ENCODE results near the gene SNX11.

The SNX11 gene

GRCh38 chr17:48093341-48094045, 14.1 kb upstream of the SNX11 start:
- Histone ChIP-seq H3K4me1 (ENCODE audit: control insufficient read depth, insufficient read depth, low read length) (peaks cover 8% of the 10 kb centered on the region), H3K27ac (ENCODE audit: extremely low read depth, low read depth, low read length) (no peak overlapping the region), H3K9me3 (ENCODE audit: control insufficient read depth, insufficient read depth, low read depth, low read length) (no peaks in the 10 kb centered on the region), H3K4me3 (ENCODE audit: low read depth, low read length) (no peak overlapping the region), H3K36me3 (ENCODE audit: control insufficient read depth in 2 of 2, insufficient read depth in 1 of 2, low read length in 2 of 2) (peaks cover 22 to 32% of the 10 kb centered on the region in 2 experiments)
- POLR2A ChIA-PET, result interaction anchor here (0.7 kb wide), 2 partner anchors 7 to 362 kb away, joined by 4 to 5 read pairs; no protein-coding TSS in a partner anchor
- peak; percentile 54 for TF ChIP-seq PRDM1 (tag by site-specific recombination; IDR thresholded peaks at IDR 0.05)
- no peak for TF ChIP-seq ZXDB (tag by site-specific recombination; IDR thresholded peaks at IDR 0.05)
- CTCF ChIA-PET, result interaction anchor here (1.4 to 1.5 kb wide), 2 partner anchors 14 to 19 kb away, joined by 4 to 8 read pairs; no protein-coding TSS in a partner anchor

GRCh38 chr17:48095611-48096010, 12.0 kb upstream of the SNX11 start:
- no peak for TF ChIP-seq ELK4 (IDR thresholded peaks at IDR 0.05; ENCODE audit: borderline replicate concordance, low read depth, low read length)
- no peak for TF ChIP-seq ZNF423 (tag by site-specific recombination; IDR thresholded peaks at IDR 0.05)
- TF ChIP-seq ZNF555 (tag by site-specific recombination; conservative IDR thresholded peaks at IDR 0.05), result no peak
- no peak for TF ChIP-seq YY1 (tag by site-specific recombination; IDR thresholded peaks at IDR 0.05)
- no peak for TF ChIP-seq ZNF701 (tag by site-specific recombination; IDR thresholded peaks at IDR 0.05)
- TF ChIP-seq CTCF (tag by site-specific recombination; IDR thresholded peaks at IDR 0.05), result no peak
- no peak for TF ChIP-seq ZNF544 (tag by site-specific recombination; IDR thresholded peaks at IDR 0.05)
- TF ChIP-seq ZNF449 (tag by site-specific recombination; IDR thresholded peaks at IDR 0.05), result no peak
- TF ChIP-seq ZNF426 (tag by site-specific recombination; IDR thresholded peaks at IDR 0.05), result no peak
- TF ChIP-seq ZNF48 (tag by site-specific recombination; IDR thresholded peaks at IDR 0.05), result no peak
- no peak for TF ChIP-seq ZNF248 (tag by site-specific recombination; IDR thresholded peaks at IDR 0.05)
- TF ChIP-seq ZNF324 (tag by site-specific recombination; IDR thresholded peaks at IDR 0.05), result no peak
- no peak for TF ChIP-seq SCRT2 (tag by site-specific recombination; IDR thresholded peaks at IDR 0.05)
- no peak for TF ChIP-seq KLF16 (tag by site-specific recombination; IDR thresholded peaks at IDR 0.05)
- no peak for TF ChIP-seq ZNF433 (tag by site-specific recombination; IDR thresholded peaks at IDR 0.05; ENCODE audit: low read depth)
- no peak for TF ChIP-seq ZNF157 (tag by site-specific recombination; IDR thresholded peaks at IDR 0.05)
- no peak for TF ChIP-seq ZNF488 (tag by site-specific recombination; IDR thresholded peaks at IDR 0.05)
- no peak for TF ChIP-seq SCRT1 (tag by site-specific recombination; IDR thresholded peaks at IDR 0.05; ENCODE audit: borderline replicate concordance)
- Histone ChIP-seq H3K4me1 (ENCODE audit: control insufficient read depth, insufficient read depth, low read length) (peaks cover 11% of the 10 kb centered on the region), H3K36me3 (ENCODE audit: control insufficient read depth in 2 of 2, insufficient read depth in 1 of 2, low read length in 2 of 2) (peaks cover 22 to 32% of the 10 kb centered on the region in 2 experiments), H3K27ac (ENCODE audit: extremely low read depth, low read depth, low read length) (no peak overlapping the region), H3K4me3 (ENCODE audit: low read depth, low read length) (no peak overlapping the region), H3K9me3 (ENCODE audit: control insufficient read depth, insufficient read depth, low read depth, low read length) (no peaks in the 10 kb centered on the region)
- CTCF ChIA-PET, result interaction anchor here (0.6 to 4.2 kb wide), 7 partner anchors 9 to 77 kb away, joined by 3 to 31 read pairs (median 9); no protein-coding TSS in a partner anchor
- POLR2A ChIA-PET, result no interaction called here
